Body of pancreas (tissue), 2 donors: ENCODE results near the gene EIF2B1. TPM values are rescaled to one million over a fixed set of nuclear protein-coding genes. Genes with fewer than 3 reads are reported as not detected.

Source experiments
- small RNA-seq: library from RNA; depleted of rRNA; stranded (forward); fragments of <200 nt; gene quantifications from one replicate; pipeline ENCODE3, GENCODE V24; 2016
- total RNA-seq, 2 donors: library from RNA; depleted of rRNA; stranded (reverse); fragments of >200 nt; gene quantifications; one replicate each; pipeline ENCODE4 v1.1.0, GENCODE V29; 2016

Gene EIF2B1
- total RNA-seq, 2 donors from 2014 or later: 58.9 to 182 TPM

Small RNA genes within 50 kb of the gene (small RNA-seq; reads per million reads assigned to genes)
- not detected for gene SNORA9B

Other genes starting within 250 kb of the EIF2B1 start
- 10 to 100 TPM; 28.0 to 33.3 TPM for gene KMT5A, start 249.6 kb downstream of the EIF2B1 start, total RNA-seq
- gene RILPL2, start 197.0 kb downstream of the EIF2B1 start, total RNA-seq: 1 to 10 TPM; 2.6 TPM
- gene SNRNP35, start 175.5 kb downstream of the EIF2B1 start, total RNA-seq: 10 to 100 TPM; 12.9 to 16.9 TPM
- 1 to 10 TPM; 4.3 to 4.9 TPM for gene RILPL1, start 100.0 kb downstream of the EIF2B1 start, total RNA-seq
- 100 to 1,000 TPM in 1 of 2 donors, 10 to 100 TPM in 1; 89.7 to 127 TPM for gene TMED2, start 49.1 kb downstream of the EIF2B1 start, total RNA-seq
- gene DDX55, start 31.6 kb downstream of the EIF2B1 start, total RNA-seq: 10 to 100 TPM; 16.1 to 30.3 TPM
- 10 to 100 TPM in 1 of 2 donors, 1 to 10 TPM in 1; 8.6 to 16.2 TPM for gene GTF2H3, start 143 bp upstream of the EIF2B1 start, total RNA-seq
- 1 to 10 TPM; 5.3 to 9.9 TPM for gene TCTN2, start 37.4 kb upstream of the EIF2B1 start, total RNA-seq
- 10 to 100 TPM in 1 of 2 donors, 1 to 10 TPM in 1; 6.6 to 15.8 TPM for gene ATP6V0A2, start 78.7 kb upstream of the EIF2B1 start, total RNA-seq
- gene DNAH10, start 128.6 kb upstream of the EIF2B1 start, total RNA-seq: under 1 TPM in 1 of 2 donors, not detected in 1; 0.26 TPM